GM21447 (cell line): ENCODE data around the gene POU2F3.

ENCODE experiments used
- ATAC-seq: cut with Tn5 transposase; IDR thresholded peaks from one replicate; pipeline ENCODE4 v1.9.1; 2021; ENCODE audit not compliant: unreplicated experiment

Gene POU2F3

DNA sequence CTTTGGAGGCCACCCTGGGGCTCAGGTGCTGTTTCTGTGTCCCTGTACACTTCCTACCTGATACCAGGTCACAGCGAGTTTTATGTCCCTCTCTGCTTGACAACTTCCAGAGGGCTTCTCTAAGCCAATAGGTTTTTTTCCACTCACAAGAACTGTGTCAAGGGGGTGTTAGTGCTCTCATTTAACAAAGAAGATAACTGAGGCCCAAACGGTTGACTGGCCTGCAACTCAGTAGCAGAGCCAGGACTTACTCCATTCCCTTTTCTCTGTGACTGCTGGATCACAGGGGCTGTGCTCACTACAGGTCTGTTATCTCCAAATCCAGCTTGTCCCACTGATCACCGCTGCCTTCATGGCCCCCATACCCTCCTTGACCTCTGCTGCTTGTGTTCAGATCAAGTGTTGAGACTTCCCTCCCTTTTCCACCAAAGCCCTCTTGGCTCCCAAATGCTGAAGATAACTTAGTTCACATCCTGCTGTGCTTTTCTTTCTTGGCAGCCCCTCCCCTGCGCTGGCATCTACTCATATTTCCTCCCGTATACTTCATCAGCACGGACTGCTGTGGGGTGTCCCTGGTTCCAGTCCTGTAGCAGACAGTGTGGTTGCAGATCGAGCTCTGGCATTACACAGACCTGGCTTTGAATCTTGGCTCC, 41.3 kb downstream of the POU2F3 start:
- no peak for ATAC-seq

DNA sequence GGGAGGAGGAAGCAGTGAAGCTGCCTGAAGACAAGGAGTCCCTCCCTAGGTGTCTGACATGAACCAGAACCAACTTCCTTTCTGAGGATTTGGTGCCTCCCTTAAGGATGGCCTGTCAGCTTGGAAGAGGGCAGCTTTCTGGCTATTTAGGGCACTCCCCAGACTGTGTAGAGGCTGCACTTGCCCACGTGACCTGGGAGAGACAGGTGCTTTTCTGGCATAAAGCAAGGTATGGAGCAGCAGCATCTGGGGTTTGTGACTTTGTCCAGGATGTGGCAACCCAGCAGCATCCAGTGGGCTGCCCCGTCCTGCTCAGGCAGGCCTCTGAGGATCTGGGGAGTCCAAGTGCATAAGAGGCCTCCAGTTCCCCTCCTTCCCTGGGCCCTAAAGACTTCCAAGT, 43.2 kb downstream of the POU2F3 start:
- ATAC-seq: no peak

DNA sequence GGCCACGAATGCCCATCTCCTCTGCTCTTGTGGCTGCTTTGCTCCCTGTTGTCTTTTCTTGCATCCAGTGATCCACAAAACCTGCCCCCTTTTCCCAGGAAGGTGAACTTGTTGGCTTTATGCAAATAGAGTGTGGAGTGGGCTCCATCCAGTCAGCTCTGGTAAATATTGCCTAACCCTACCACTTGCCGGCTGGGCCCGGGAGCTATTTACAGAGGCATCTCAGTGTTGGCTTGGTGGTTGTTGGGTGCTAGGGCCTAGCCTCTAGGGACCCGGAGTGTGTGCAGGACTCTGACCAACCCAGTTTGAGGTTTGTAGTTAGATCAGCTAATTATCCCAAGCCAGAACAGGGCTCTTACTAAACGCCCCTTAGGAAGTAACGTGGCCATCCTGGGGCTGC, 44.3 kb downstream of the POU2F3 start:
- no peak for ATAC-seq

GRCh38 chr11:120285256-120285655, 45.3 kb downstream of the POU2F3 start:
- no peak for ATAC-seq

- no peak for ATAC-seq
Observed at GRCh38 chr11:120288021-120288420, 48.1 kb downstream of the POU2F3 start.

DNA sequence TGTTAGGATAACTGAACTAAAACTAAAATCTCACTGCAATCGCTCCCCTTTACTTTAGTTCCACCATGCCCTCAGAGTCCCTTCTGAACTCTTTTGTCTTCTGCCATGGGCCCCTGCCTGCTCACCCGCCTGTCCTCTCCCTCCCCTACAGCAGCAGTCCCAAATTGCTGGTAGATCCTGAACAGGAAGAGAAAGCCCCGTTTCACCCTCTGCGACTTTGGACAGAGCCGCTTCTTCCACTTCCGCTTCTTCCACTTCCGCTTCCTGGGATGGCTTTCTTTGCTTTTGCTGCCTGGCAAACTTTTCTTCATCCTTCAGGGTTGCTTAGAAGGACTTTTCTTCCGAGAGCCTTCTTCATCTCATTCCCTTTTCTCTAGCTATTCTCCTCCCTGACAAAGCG, 49.5 kb downstream of the POU2F3 start:
- no peak for ATAC-seq

DNA sequence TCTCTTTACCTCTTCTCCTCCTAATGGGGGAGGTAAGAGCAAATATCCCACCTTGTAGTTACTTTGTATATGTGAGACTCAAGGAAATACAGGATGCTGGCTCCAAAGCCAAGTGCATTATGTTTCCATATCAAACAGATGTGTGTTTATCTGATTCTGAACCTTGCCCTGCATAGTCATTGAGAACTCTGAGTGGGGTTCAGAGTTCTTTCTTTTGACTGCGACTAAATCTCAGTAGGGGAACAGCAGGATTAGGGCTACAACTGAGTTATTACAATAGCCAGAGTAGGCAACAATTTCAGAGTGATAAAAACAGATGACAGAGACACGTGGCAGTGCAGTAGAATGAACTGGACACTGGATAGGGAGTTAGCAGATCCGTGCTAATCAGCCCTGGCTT, 51.0 kb downstream of the POU2F3 start:
- ATAC-seq: no peak

DNA sequence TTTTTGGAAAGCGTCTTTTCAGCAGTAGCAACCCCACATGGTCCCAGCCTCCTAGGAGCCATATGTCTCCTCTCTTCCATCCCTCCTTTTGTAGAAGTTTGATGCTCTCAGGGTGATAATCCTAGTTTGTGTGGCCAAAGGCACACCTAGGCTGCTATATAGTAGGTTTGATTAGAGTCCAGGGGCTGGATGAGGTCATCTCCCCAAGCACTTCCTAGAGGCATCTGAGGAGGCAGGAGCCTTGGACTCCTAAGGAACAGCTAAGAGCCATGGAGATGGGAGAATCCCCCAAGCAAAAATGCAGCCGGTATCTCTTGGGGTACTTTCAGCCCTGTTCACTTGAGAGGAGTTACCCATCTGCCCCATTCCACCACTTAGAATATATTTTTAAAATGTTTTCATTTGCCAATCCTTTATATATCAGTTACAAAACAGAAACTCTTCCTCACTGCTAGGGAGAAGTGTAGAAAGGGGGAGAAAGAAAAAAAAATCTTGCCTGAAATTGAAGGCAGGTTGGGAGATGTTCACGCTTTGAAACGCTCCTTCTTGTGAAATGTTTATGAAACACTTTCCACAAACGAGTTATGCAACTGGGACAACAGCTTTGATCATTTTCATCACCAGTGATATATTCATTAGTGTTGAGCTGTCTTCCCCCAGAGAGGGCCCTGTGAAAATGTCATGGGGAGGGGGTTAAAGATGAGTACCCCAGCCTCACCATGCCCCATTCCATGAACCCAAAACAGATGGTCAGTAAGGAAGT, 53.3 kb downstream of the POU2F3 start:
- no peak for ATAC-seq

DNA sequence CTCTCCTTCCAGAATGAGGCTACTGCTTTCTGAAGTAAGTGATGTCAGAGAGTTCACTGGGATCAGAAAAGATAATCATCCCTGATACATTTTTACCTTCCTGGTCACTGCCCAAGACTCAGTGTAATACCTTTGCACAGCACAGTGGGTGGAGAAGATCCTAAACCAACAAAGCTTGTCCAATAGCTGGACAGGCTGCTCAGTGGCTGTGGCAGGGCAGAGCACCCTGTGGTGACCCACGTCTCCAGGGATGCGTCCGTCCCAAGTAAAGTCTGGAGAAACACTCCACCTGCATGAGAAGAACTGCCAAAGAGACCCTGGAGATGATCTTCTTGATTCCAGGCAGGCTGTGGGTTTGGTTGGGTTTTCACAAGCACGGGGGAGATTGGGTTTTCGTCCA, 54.2 kb downstream of the POU2F3 start:
- no peak for ATAC-seq

- ATAC-seq: no peak
Observed at GRCh38 chr11:120295099-120295498, 55.2 kb downstream of the POU2F3 start.

GRCh38 chr11:120296554-120296953, 56.6 kb downstream of the POU2F3 start:
- ATAC-seq: no peak

- no peak for ATAC-seq
Observed at GRCh38 chr11:120298461-120298860, 58.5 kb downstream of the POU2F3 start.

GRCh38 chr11:120302001-120302805, 62.3 kb downstream of the POU2F3 start:
- no peak for ATAC-seq

DNA sequence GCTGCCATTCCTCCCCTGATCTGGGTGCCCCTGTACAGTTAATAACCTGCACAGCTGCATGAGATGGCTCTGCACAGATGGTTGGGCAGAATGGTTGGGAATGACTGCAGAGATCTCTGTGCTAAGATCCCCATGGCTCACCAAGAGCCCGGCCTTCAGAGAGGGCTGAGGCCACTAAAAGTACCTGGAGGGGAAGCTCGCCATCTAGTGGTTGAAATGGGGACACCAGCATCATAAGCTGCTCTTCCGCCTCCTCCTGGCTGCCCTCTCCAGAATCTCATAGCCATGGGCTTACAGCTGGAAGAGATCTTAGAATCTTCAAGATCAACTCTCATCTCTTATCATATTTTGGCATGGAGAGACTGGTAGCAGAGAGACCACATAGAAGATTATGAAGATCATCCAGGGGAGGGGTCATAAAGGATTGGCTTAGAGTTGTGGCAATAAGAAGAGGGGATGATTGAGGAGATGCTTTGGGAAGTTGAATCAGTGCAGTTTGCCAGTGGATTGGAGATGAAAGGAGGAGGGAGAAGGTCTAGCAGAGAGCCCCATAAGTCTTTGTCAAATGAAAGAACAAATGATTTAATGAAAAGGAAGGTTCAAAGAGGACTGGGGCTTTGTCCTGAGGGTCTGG, 63.2 kb downstream of the POU2F3 start:
- peak; percentile 72 for ATAC-seq

DNA sequence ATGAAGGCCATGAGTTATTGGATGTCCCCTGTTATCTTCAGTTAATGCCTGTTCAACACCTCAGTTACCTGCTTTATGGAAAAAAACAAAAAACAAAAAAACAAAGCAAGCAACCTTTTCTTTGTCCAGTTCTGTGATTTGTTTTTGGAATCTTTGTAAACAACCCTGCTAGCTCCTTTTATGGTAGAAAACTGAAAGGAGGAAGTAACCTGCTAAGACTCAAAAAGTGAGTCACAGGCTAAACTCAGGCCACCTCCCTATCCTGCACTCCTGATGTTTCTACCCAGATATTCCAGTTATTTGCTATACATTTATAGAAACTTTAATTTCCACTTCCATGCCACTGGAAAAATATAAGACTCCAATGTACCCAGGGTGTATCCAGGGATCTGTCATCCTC, 64.6 kb downstream of the POU2F3 start:
- ATAC-seq: no peak

GRCh38 chr11:120305286-120305685, 65.3 kb downstream of the POU2F3 start:
- ATAC-seq: no peak

GRCh38 chr11:120306519-120307242, 66.7 kb downstream of the POU2F3 start:
- no peak for ATAC-seq

DNA sequence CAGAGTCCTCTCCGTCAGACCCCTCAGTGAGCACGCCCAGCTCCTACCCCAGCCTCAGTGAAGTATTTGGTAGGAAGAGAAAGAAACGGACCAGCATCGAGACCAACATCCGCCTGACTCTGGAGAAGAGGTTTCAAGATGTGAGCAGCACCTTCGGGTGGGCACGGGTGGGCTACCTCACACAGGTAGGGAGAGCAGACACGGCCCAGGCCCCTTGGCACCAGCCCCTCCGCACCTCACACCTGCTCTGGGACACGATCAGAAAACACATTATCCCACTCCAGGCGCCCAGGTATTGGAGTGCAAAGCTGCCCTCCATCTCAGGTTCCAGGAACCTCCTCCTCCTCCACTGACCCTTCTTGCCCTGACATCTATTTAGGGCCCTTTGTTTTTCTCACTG, 67.5 kb downstream of the POU2F3 start:
- no peak for ATAC-seq

- ATAC-seq: no peak
Observed at GRCh38 chr11:120308081-120308480, 68.1 kb downstream of the POU2F3 start.

DNA sequence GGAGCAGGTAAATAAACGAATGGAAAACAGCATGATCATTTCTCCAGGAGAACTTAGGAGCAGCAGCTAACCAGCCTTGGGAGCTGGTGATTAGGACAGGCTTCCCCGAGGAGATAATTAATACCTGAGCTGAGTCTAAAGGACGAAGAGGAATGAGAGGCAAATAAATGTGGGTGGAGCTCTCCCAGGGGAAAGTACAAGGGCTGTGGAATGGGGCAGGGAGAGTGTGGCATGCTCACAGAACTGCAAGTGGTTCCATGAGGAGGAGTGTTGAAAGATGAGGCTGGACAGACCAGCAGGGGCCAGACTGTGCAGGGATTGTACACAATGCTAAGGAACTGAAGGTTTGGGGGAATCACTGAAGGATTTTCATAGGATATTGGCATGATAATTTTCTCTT, 70.9 kb downstream of the POU2F3 start:
- no peak for ATAC-seq

DNA sequence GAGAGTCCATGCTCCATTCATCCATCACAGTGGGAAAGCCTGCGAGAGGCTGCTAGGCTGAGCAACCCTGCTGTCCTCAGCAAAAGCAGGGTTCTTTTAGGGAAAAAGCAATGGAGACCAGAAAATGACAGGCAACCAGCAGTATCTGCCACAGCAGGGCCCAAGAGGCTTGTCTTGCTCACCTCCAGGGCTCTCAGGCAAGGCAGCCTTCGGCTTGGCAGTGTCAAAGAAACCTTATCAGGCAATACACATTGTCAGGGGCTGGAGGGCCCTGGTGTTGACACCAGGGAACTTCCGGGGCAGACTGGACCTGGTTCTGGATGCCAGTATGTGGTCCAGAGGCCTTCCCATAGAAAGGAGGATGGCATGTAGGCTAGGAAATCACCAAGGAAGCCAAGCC, 74.9 kb downstream of the POU2F3 start:
- no peak for ATAC-seq
